Jurkat, Clone E6-1 (cell line): Measurements from ENCODE around the gene ANKLE1.

Experiments used
- DNase-seq: peaks from one replicate; pipeline ENCODE4 v3.0.0-alpha.2; 2011; ENCODE audit warnings: low read depth, low spot score
- H3K4me3 ChIP-seq: 2 replicates; pipeline ENCODE4 v1.5.1; 2011; ENCODE audit warnings: mild to moderate bottlenecking, low read length, control low read depth, moderate library complexity

The ANKLE1 gene

DNA sequence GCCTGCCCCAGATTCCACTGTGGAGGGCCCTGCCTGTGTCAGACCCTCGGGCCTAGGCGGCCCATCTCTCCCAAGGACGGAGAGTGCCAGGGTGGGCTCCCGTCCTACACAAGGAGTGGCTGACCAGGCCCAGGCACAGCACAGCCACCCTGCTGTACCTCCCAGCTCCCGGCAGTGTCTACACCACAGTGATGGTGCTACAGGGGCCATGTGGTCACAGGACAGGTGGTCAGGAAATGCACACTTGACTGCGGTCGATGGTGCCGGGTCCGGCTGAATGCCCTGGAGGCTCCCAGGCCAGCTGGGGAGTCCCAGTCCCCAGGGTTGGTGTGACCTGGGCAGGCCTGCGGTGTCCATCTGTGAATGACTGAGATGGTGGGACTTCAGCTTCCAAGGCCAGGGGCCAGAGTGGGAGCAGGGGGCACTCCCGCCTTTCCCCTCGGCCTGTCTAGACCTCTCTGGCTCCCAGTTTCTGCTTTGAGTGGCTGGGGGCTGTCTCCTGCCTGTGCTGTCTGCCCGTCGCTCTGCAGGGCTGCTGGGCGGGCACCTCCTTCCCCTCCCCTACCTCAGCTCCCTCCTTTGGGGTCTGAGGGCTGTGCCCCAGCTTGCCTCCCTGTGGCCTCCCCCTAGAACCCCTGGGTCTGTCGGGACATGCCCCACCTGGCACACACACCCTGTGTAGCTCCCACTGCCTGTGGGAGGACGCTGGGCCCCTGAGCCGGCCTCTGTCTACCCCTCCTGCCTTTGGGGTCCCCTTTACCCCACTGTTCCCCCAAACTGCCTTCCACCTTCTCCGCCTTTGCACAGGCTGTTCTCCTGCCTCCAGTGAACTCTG, 40.2 kb downstream of the ANKLE1 start:
- H3K4me3 ChIP-seq: no peak overlapping the region
- DNase-seq: no peak

GRCh38 chr19:17322854-17323253, 41.2 kb downstream of the ANKLE1 start:
- DNase-seq: no peak
- H3K4me3 ChIP-seq: no peak overlapping the region

DNA sequence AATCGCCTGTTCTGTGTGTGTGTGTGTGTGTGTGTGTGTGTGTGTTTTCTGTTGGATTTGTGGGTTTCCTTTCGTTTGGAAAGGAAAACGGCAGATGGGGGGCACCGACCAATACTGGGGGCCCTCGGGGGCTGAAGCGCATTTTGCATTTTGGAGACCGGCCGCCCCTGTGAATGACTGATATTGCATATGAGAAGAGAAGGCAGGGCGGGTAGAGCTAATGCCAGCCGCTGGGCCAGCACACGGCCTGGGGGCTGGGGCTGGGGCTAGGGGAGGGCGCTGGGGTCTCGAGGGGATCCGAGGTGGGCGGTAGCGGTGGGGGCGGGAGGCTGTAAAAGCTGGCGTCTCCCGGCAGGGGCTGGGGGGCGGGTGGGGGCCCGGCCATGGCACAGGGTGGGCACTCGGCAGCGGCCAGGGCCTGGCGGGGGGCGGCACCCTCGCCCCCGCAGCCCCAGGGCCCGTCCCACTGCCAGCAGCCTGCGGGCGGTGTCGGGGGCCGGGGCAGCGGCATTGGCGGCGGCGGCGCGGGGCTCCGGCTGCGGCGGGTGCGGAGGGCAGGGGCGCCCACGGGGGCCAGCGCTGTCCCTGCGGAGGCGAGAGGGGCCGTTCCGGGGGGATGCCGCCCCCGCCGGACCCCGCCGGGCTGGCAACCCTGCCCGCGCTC, 41.7 kb downstream of the ANKLE1 start:
- H3K4me3 ChIP-seq: no peak overlapping the region
- no peak for DNase-seq

DNA sequence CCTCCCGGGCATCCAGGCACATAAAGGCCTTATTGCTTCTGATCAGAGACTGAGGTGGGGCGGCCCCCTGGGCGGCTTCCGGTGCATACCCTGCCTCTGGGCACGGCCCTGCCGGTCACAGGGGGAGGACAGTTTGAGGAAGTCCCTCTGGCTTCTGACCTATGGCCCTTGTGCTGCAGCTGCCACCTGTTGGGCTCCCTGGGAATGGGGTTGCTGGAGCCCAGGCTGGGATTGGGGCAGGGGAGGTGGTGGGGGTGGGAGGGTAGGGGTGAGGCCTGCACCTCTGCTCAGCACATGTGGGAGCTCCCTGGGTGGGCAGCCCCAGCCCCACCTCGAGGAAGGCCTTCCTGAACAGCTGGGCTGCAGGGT, 42.2 kb downstream of the ANKLE1 start:
- no peak for DNase-seq
- H3K4me3 ChIP-seq: no peak overlapping the region

DNA sequence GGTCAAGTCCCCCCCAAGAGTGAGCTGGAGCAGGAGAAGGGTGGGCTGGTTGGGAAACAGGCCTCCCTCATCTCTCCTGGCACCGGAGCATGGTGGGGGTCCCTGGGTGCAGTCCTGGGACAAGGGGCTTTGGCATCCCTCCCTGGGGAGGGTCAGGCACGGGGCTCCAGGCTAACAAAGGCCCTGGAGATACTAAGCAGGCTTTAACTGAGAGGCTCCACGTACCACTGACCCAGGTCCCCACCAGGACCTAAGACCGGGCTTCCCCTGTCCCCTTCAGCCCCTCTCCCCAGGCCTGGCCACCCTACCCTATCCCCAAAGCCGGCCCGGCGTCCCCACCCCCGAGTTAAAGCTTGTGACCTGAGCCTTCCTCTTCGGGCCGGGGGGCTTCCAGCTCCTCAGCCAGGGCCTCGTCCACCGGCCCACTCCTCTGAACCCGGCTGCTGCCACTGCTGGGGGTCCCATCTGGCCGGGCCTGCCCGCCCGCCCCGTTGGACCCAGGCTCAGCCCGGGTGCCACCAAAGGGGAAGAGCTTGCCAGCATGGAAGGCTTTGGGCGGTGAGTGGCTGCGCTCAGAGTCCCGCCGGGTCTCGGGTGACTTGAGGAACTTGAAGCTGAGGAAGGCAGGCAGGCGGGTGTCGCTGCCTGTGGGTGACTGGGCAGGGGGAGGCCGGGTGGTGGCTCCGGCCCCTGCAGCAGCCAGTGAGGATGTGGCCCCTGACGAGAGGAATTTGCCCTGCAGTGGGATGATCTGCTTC, 42.8 kb downstream of the ANKLE1 start:
- DNase-seq: no peak
- no peak overlapping the region for H3K4me3 ChIP-seq

DNA sequence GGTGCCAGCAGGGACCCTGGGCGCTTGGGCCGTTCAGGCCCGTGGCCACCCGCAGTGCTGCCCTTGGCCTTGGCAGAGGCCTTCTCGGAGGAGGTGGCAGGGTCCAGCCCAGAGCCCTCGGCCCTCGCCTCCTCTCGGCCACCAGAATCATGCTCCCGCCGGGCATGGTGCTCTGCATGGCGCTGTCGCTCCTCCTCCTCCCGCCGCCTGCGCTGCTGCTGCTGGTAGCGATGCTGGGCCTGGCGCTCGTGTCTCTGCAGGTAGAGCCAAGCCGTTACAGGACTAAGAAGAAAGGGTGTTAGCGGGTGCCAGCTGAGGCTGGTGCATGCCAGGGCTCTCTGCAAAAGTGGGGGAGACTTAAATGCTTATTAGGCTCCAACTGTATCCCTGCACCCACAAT, 43.4 kb downstream of the ANKLE1 start:
- H3K4me3 ChIP-seq: no peak overlapping the region
- no peak for DNase-seq

GRCh38 chr19:17325881-17326594, 44.3 kb downstream of the ANKLE1 start:
- H3K4me3 ChIP-seq: no peak overlapping the region
- no peak for DNase-seq

DNA sequence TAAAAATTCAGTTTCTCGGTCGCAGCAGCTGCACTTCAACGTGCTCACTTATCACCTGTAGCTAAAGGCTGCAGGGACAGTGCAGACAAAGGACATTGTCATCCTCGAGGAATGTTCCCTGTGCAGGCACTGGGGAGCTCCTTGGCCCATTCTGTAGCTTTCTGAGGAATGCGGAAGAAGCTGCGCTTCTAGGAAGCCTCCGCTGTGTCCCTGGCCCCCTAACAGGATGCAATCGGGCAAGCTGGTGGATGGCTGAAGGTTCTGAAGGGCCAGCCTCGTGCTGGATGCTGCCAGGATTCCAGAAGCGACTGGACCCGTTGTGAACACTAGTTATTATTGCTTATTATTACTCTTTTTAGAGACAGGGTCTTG, 44.9 kb downstream of the ANKLE1 start:
- no peak for DNase-seq
- no peak overlapping the region for H3K4me3 ChIP-seq

DNA sequence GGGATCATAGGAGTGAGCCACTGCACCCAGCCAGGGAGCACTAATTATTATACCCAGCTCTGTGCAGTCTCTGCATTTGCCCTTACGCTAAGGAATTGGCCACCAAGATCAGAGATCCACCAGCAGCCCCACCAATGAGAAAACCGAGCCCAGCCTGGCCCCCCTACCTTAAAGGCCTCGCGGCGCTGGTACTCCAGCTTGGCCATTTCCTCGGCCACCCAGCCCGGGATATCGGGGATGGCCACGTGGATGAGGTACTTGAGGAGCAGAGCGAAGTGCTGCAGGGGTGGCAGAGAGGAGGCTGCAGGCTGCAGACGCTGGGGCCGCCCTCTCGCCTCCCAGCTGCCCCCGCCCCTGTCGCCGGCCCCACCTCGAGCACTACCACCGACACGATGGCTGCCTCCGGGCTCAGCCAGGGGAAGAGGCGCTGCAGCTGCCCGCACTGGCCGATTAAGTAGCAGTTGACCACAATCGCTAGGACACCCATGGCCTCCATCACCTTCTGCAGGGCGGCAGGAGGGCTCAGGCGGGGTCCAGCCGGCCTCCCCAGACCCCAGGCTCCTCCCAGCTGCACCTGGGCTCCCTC, 45.5 kb downstream of the ANKLE1 start:
- no peak for DNase-seq
- H3K4me3 ChIP-seq: no peak overlapping the region

- no peak for DNase-seq
- H3K4me3 ChIP-seq: peak overlapping the region; percentile 54
Observed at GRCh38 chr19:17327654-17328516, 46.2 kb downstream of the ANKLE1 start.

GRCh38 chr19:17328517-17329365, 47.0 kb downstream of the ANKLE1 start:
- no peak for DNase-seq
- peak overlapping the region; percentile 54 for H3K4me3 ChIP-seq

DNA sequence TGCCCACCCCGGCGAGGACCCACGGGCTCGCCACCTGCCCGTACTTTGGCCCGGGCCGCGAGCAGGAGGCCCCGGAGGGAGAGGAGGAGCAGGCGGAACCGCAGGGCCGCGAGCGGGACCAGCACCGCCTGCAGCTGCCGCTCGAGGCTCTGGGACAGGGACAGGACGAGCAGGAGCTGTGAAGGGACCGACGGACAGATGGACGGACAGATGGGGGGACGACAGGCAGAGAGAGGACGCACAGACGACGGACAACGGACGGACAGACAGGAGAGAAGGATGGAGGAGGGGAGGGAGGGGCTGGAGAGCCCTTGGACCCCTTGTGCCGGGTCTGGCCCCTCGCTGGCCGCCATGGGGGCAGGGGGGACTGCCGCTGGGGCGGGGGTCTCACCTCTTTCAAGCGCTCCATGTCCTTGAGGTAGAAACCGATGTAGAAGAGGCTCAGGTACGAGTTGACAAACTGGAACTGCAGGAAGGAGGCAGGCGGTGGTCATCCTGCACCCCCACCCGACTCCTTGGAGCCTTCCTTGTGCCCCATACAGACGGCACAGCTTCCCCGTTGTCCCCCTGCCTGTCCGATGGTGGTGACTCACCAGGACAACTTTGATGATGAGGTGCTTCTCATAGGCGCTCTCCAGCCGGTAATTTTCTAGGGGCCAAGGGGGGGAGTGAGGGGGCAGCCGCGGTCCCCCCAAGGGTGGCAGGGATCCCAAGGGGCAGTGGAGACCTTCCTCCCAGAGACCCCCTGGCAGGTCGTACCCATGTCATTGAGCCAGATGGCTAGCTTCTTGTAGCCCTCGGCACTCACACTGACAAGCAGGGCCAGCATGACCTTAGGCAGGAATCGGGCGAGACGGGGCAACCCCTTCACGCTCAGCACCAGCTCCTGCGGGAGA, 47.9 kb downstream of the ANKLE1 start:
- H3K4me3 ChIP-seq: no peak overlapping the region

DNA sequence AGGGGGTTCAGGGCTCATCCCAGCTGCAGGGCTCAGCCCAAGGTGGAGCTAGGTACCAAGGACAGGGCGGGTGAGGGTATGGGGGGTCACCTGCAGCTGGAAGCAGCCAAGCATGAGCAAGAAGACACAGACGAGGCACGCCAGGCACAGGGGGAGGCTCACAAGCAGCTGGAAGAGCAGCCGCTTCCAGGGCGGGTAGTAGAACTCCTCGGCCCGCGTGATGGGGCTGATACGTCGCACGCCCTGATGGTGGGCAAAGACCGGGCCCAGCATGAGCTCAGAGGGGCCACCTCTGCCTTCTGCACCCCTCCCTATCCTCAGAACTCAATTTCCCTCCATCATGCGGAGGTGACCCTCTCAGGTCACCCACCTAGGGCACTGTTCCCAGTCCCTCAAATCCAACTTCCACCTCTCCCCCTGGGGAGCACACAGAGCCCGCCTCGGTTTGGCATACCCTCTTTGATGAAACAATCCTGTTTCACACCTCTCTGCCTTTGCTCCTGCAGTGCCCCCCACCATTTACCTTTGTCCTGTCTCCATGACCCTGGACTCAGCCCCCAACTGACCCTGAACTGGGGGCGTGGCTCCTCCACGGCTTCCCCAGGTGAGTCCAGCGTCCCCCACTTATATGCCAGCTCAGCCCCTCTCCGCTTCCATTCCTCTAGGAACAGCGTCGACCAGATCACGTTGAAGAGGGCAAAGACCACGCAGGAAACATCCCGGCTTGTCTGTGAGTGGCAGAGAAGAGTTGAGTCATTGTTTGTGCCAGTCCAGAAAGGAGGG, 48.8 kb downstream of the ANKLE1 start:
- no peak for DNase-seq
- no peak overlapping the region for H3K4me3 ChIP-seq

More for the DNA sequence above, 47.9 kb downstream of the ANKLE1 start:
- no peak for DNase-seq

DNA sequence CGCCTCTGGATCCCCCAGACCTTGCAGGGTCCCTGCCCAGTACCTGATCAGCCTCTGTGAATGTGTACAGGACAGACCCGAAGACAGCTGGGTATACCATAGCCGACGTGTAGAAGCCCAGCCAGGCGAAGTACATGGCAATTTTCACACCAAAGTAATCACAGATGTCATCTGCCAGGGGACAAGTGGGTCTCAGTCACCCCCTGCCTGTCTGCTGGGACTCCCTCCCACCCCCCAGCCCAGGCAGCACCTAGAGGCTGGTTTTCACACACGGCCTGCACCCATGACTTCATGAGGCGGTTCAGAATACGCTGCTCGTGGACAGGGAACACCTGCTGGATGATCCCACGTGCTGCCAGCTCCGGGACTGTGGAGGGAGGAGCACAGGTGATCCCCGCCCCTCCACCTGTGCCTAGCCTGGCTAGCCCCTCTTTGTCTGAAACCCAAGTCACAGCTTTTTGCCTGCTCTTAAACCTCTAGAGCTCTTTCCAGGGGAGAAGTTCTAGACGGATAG, 49.4 kb downstream of the ANKLE1 start:
- H3K4me3 ChIP-seq: no peak overlapping the region
- no peak for DNase-seq

- no peak for DNase-seq
- H3K4me3 ChIP-seq: no peak overlapping the region
Observed at GRCh38 chr19:17332360-17332676, 50.6 kb downstream of the ANKLE1 start.
